Measurements from ENCODE around the gene LDLRAD4.

DNA sequence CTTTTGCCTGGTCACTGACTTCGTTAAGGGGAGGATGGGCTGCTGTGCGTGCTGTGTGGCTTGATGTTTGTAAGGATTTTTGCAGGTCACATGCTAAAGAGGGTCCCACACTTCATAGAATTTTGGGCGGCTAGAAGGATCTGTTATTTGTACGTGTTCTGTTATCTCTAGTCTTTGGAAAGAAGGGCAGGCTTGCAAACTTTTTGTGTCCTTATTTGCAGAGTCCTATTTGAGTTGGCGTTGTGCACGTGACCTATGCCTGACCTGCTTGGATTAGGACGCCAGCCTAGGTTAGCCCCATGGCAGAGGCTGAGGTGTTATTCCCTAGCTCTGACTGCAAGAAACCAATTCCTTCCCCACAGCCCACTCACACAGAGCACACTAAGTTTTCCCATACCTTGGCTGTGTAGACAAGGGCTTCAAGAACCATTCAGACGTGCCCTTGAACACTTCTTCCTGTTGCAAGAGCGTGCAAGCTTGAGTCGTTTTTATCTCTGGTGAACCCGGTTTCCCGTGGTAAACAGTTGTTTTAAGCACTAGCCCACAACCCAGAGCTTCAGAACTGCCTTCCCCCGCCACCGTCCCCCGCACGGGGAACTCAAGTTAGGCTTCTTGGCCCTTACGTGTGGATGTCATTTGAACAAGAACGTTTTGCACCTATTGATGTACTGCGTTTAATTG lies 94.6 kb downstream of the LDLRAD4 start:
- TF ChIP-seq RARB (CRISPR knock-in tag; IDR thresholded peaks at IDR 0.05) (no peak), ZNF8 (CRISPR knock-in tag; IDR thresholded peaks at IDR 0.05) (no peak), ISL1 (CRISPR knock-in tag; IDR thresholded peaks at IDR 0.05) (no peak), ZFP3 (CRISPR knock-in tag; IDR thresholded peaks at IDR 0.05) (no peak), ZNF565 (CRISPR knock-in tag; conservative IDR thresholded peaks at IDR 0.05; ENCODE audit: low read depth) (no peak), PPARA (CRISPR knock-in tag; IDR thresholded peaks at IDR 0.05; ENCODE audit: borderline replicate concordance) (no peak)

All from SK-N-SH treated with all-trans-retinoic acid at 6 μM for 48 hours (cell line).